Adrenal gland (tissue), 5 donors: Measurements from ENCODE around the gene C1orf52.

Source experiments
- POLR2A ChIP-seq, 2 donors: fragments of 450-650 bp; IDR thresholded peaks; one replicate each; pipeline ENCODE4 v1.6.1; 2017; ENCODE audit warnings: antibody characterized with exemption in 2 of 2, mild to moderate bottlenecking in 2 of 2, moderate library complexity in 1 of 2
- TF ChIP-seq, protein P1 (sequence below), 6 experiments: fragments of 450-650 bp in 4 of 6; fragments of 200-600 bp in 2 of 6; sonication (generic) in 1 of 6; IDR thresholded peaks; 1 replicate in 5 of 6; 2 replicates in 1 of 6; pipeline versions ENCODE4 v1.5.1 to v1.8.0; 2016 to 2021; ENCODE audit warnings: antibody characterized with exemption in 6 of 6, mild to moderate bottlenecking in 2 of 6, moderate library complexity in 1 of 6
- donor health status: DM: no; HTN: no; CAD: no.

GRCh38 chr1:85224295-85224694 is 35.2 kb downstream of the C1orf52 start:
- TF ChIP-seq, protein P1, sequence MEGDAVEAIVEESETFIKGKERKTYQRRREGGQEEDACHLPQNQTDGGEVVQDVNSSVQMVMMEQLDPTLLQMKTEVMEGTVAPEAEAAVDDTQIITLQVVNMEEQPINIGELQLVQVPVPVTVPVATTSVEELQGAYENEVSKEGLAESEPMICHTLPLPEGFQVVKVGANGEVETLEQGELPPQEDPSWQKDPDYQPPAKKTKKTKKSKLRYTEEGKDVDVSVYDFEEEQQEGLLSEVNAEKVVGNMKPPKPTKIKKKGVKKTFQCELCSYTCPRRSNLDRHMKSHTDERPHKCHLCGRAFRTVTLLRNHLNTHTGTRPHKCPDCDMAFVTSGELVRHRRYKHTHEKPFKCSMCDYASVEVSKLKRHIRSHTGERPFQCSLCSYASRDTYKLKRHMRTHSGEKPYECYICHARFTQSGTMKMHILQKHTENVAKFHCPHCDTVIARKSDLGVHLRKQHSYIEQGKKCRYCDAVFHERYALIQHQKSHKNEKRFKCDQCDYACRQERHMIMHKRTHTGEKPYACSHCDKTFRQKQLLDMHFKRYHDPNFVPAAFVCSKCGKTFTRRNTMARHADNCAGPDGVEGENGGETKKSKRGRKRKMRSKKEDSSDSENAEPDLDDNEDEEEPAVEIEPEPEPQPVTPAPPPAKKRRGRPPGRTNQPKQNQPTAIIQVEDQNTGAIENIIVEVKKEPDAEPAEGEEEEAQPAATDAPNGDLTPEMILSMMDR (IDR thresholded peaks at IDR 0.05) = no peak
- TF ChIP-seq POLR2A (IDR thresholded peaks at IDR 0.05) = no peak
